Measurements from ENCODE around the gene TSEN2.

- TF ChIP-seq, protein P1, sequence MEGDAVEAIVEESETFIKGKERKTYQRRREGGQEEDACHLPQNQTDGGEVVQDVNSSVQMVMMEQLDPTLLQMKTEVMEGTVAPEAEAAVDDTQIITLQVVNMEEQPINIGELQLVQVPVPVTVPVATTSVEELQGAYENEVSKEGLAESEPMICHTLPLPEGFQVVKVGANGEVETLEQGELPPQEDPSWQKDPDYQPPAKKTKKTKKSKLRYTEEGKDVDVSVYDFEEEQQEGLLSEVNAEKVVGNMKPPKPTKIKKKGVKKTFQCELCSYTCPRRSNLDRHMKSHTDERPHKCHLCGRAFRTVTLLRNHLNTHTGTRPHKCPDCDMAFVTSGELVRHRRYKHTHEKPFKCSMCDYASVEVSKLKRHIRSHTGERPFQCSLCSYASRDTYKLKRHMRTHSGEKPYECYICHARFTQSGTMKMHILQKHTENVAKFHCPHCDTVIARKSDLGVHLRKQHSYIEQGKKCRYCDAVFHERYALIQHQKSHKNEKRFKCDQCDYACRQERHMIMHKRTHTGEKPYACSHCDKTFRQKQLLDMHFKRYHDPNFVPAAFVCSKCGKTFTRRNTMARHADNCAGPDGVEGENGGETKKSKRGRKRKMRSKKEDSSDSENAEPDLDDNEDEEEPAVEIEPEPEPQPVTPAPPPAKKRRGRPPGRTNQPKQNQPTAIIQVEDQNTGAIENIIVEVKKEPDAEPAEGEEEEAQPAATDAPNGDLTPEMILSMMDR (IDR thresholded peaks at IDR 0.05), result no peak
- TF ChIP-seq NPAS2 (CRISPR knock-in tag; IDR thresholded peaks at IDR 0.05; ENCODE audit: borderline replicate concordance), result no peak
Observed at GRCh38 chr3:12446298-12446697, 38.0 kb upstream of the TSEN2 start.
